Loucy (cell line): ENCODE results near the gene BTBD9.

Experiments
- EZH2phosphoT487 ChIP-seq: fragments of 200-600 bp; IDR thresholded peaks from 2 replicates; pipeline ENCODE4 v1.6.1; 2018; ENCODE audit warnings: antibody characterized with exemption, mild to moderate bottlenecking, moderate library complexity, borderline replicate concordance
- TF ChIP-seq, protein P1 (sequence below): fragments of 200-600 bp; sonication (generic); conservative IDR thresholded peaks from 2 replicates; pipeline ENCODE4 v1.5.1; 2014; ENCODE audit warnings: mild to moderate bottlenecking, antibody characterized with exemption, low read length

DNA sequence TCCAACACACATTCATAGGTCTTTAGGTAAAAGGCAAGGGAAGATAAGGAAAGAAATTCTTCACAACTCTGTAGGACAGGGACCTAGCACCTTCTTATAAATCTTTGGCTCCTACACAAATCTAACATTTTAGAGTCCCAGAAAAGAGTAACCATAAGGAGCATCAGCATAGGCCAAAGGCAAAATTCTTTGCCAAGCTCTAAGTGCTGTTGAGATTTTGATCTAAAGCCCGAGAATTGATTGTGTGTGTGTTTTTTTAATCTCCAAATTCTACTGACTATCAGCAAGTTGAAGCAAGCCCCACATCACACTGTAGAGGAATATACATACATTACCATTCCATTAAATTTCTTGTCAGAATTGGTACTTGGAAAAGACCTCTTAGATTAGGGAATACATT, 233.6 kb downstream of the BTBD9 start:
- TF ChIP-seq, protein P1, sequence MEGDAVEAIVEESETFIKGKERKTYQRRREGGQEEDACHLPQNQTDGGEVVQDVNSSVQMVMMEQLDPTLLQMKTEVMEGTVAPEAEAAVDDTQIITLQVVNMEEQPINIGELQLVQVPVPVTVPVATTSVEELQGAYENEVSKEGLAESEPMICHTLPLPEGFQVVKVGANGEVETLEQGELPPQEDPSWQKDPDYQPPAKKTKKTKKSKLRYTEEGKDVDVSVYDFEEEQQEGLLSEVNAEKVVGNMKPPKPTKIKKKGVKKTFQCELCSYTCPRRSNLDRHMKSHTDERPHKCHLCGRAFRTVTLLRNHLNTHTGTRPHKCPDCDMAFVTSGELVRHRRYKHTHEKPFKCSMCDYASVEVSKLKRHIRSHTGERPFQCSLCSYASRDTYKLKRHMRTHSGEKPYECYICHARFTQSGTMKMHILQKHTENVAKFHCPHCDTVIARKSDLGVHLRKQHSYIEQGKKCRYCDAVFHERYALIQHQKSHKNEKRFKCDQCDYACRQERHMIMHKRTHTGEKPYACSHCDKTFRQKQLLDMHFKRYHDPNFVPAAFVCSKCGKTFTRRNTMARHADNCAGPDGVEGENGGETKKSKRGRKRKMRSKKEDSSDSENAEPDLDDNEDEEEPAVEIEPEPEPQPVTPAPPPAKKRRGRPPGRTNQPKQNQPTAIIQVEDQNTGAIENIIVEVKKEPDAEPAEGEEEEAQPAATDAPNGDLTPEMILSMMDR = no peak
- no peak for TF ChIP-seq EZH2phosphoT487
